ENCODE data around the gene EIF4G1. TPM values are rescaled to one million over a fixed set of nuclear protein-coding genes. Genes with fewer than 3 reads are reported as not detected.

Gene EIF4G1
- total and polyA plus RNA-seq, 10 of the 15 experiments (the other 5 are each of a cell fraction or from before 2014, with no cell fraction given) = 5.7 to 462 (median 237) TPM

DNA sequence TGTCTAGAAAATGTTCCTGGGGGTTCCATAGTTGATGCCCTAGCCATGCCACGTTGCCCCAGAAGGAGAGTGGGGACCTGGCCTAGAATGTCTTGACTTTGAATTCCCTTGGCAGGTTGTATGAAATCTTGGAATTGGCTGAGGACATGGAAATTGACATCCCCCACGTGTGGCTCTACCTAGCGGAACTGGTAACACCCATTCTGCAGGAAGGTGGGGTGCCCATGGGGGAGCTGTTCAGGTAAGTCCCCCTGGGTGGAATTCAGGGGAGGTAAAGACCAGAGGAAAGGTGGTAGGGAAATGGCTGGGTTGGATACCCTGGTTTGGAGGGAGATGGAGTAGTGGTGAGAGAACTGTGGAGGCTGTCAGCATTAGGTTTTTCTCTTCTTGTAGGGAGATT is 14.1 kb downstream of the EIF4G1 start:
- TF ChIP-seq BHLHE40 (IDR thresholded peaks at IDR 0.05; ENCODE audit: borderline replicate concordance in 1 of 2, low read depth in 2 of 2, low read length in 1 of 2) (no peak), POU2F2 (IDR thresholded peaks at IDR 0.05; ENCODE audit: borderline replicate concordance, low read depth, low read length) (no peak), NFXL1 (IDR thresholded peaks at IDR 0.05; ENCODE audit: borderline replicate concordance) (no peak), RELA (IDR thresholded peaks at IDR 0.05; ENCODE audit: borderline replicate concordance, partially characterized antibody) (no peak), TAF1 (IDR thresholded peaks at IDR 0.05; ENCODE audit: borderline replicate concordance, low read depth, low read length) (no peak)
- TF ChIP-seq, protein P1, sequence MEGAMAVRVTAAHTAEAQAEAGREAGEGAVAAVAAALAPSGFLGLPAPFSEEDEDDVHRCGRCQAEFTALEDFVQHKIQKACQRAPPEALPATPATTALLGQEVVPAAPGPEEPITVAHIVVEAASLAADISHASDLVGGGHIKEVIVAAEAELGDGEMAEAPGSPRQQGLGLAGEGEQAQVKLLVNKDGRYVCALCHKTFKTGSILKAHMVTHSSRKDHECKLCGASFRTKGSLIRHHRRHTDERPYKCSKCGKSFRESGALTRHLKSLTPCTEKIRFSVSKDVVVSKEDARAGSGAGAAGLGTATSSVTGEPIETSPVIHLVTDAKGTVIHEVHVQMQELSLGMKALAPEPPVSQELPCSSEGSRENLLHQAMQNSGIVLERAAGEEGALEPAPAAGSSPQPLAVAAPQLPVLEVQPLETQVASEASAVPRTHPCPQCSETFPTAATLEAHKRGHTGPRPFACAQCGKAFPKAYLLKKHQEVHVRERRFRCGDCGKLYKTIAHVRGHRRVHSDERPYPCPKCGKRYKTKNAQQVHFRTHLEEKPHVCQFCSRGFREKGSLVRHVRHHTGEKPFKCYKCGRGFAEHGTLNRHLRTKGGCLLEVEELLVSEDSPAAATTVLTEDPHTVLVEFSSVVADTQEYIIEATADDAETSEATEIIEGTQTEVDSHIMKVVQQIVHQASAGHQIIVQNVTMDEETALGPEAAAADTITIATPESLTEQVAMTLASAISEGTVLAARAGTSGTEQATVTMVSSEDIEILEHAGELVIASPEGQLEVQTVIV (IDR thresholded peaks at IDR 0.05; ENCODE audit: borderline replicate concordance, partially characterized antibody) = no peak
- TF ChIP-seq, protein P2, sequence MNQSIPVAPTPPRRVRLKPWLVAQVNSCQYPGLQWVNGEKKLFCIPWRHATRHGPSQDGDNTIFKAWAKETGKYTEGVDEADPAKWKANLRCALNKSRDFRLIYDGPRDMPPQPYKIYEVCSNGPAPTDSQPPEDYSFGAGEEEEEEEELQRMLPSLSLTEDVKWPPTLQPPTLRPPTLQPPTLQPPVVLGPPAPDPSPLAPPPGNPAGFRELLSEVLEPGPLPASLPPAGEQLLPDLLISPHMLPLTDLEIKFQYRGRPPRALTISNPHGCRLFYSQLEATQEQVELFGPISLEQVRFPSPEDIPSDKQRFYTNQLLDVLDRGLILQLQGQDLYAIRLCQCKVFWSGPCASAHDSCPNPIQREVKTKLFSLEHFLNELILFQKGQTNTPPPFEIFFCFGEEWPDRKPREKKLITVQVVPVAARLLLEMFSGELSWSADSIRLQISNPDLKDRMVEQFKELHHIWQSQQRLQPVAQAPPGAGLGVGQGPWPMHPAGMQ (IDR thresholded peaks at IDR 0.05; ENCODE audit: borderline replicate concordance) = no peak
- ChIA-PET RAD21 (ENCODE audit: unreplicated experiment) (no interaction called here), CTCF (no interaction called here), SMC1A (ENCODE audit: uncharacterized antibody, unreplicated experiment) (no interaction called here), POLR2A (no interaction called here)
- no peaks in the 10 kb centered on the region for H3K27me3 ChIP-seq (replicated peaks in 1 of 2; ENCODE audit: control insufficient read depth in 2 of 2, insufficient read depth in 2 of 2, low read length in 1 of 2)
- no peaks in the 10 kb centered on the region; the same call in 1 of the 2 replicates for H3K79me2 ChIP-seq (ENCODE audit: control insufficient read depth, insufficient read depth, low read length)
- FAIRE-seq (no peak), DNase-seq (ENCODE audit: low read depth, low spot score) (no peak), ATAC-seq (no peak)
- H3K36me3 ChIP-seq (ENCODE audit: control insufficient read depth in 2 of 2, insufficient read depth in 2 of 2, low read length in 1 of 2) = peaks cover 58 to 74% of the 10 kb centered on the region in 2 experiments
- H2AFZ ChIP-seq (ENCODE audit: control insufficient read depth, low read depth, low read length) = no peak overlapping the region
- no peaks in the 10 kb centered on the region for H3K4me1 ChIP-seq (ENCODE audit: control insufficient read depth, insufficient read depth, low read length)
- no peak overlapping the region for H3K4me2 ChIP-seq (ENCODE audit: control insufficient read depth, insufficient read depth)
- intact Hi-C loops (cut with micrococcal nuclease; ENCODE audit: unreplicated experiment) (no loop called here), in situ Hi-C loops (cut with MboI) (no loop called here)
- H3K27ac ChIP-seq (ENCODE audit: control insufficient read depth, insufficient read depth) = no peak overlapping the region
- 30% methylated on average over 3 of the region's 3 CpGs for WGBS (ENCODE audit: insufficient coverage, insufficient replicate concordance, low lambda C conversion rate, missing lambda C conversion rate)
- no peak overlapping the region for H3K4me3 ChIP-seq
- H3K9ac ChIP-seq (ENCODE audit: control insufficient read depth, insufficient read depth, low read length) = no peak overlapping the region
- no TSS peak for BruUV-seq (replicated peaks)
- H4K20me1 ChIP-seq (ENCODE audit: control insufficient read depth, insufficient read depth) = no peaks in the 10 kb centered on the region; the same call in 1 of the 2 replicates
- H3K9me3 ChIP-seq (replicated peaks; ENCODE audit: control insufficient read depth, insufficient read depth, low read length) = no peaks in the 10 kb centered on the region
